Tibial artery (tissue), 4 donors: ENCODE results near the gene ADAMTS17.

ENCODE experiments used
- DNase-seq, 2 donors: peaks; one replicate each; pipeline ENCODE4 v3.0.0-alpha.2; 2019
- H3K27ac ChIP-seq, 2 donors: fragments of 200-600 bp; sonication (generic) in 1 of 2; 1 replicate in 1 of 2; 2 replicates in 1 of 2; pipeline ENCODE4 v1.5.1; 2018 to 2019; ENCODE audit warnings: mild to moderate bottlenecking in 1 of 2
- H3K27me3 ChIP-seq, 2 donors: fragments of 200-600 bp; sonication (generic) in 1 of 2; one replicate each; pipeline versions ENCODE4 v1.5.1 to v1.6.0; 2016 to 2019
- H3K36me3 ChIP-seq, 3 donors: fragments of 200-600 bp; sonication (generic) in 2 of 3; one replicate each; pipeline ENCODE4 v1.5.1; 2016 to 2019; ENCODE audit warnings: mild to moderate bottlenecking in 2 of 3
- H3K4me1 ChIP-seq, 4 donors: fragments of 200-600 bp; sonication (generic) in 2 of 4; 1 replicate in 3 of 4; 2 replicates in 1 of 4; pipeline ENCODE4 v1.5.1; 2016 to 2019
- H3K4me3 ChIP-seq, 2 donors: fragments of 200-600 bp; sonication (generic) in 1 of 2; 1 replicate in 1 of 2; 2 replicates in 1 of 2; pipeline ENCODE4 v1.5.1; 2018 to 2019; ENCODE audit warnings: mild to moderate bottlenecking in 2 of 2
- H3K9me3 ChIP-seq, 3 donors: fragments of 200-600 bp; sonication (generic) in 1 of 3; one replicate each; pipeline ENCODE4 v1.5.1; 2016 to 2019
- intact Hi-C: fragments of 100-400 bp; cut with DNase I; formaldehyde crosslinking; loops from one replicate; pipeline ENCODE4 v1.15.0; 2023; ENCODE audit warnings: low total_unique reads
- TF ChIP-seq, protein P1 (sequence below), 2 experiments: fragments of 200-600 bp in 1 of 2; fragments of 450-650 bp in 1 of 2; IDR thresholded peaks; one replicate each; pipeline ENCODE4 v1.5.1; 2017 to 2019; ENCODE audit warnings: antibody characterized with exemption in 2 of 2, mild to moderate bottlenecking in 1 of 2, moderate library complexity in 1 of 2

Gene ADAMTS17

DNA sequence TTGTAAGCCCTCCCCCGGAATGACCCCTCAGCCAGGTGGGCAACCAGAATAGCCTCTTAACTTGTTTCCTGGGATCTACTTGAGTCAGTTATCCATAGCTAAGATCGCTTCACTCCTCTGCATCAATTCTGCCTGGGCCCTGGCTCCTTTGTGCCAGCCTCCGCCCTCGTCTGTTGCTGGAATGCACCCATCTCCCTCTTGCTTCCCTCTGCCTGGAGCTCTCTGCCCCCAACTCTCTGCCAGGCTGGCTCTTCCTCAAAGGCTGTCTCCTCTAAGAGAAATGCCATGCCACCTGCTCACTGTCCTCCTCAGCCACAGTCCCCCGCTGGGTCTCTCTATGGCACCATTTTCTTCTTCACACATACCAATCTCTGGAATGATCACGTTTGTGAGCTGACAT, 240.8 kb downstream of the ADAMTS17 start:
- Histone ChIP-seq H3K27me3 (no peaks in the 10 kb centered on the region), H3K27ac (no peak overlapping the region), H3K9me3 (no peaks in the 10 kb centered on the region), H3K4me3 (no peak overlapping the region), H3K36me3 (no peaks in the 10 kb centered on the region), H3K4me1 (peaks cover 0 to 19% (median 4%) of the 10 kb centered on the region in 4 donors)
- intact Hi-C loops, result loop anchor here (10.0 kb wide), 1 partner anchor 46 kb away; no protein-coding TSS in a partner anchor
- TF ChIP-seq, protein P1, sequence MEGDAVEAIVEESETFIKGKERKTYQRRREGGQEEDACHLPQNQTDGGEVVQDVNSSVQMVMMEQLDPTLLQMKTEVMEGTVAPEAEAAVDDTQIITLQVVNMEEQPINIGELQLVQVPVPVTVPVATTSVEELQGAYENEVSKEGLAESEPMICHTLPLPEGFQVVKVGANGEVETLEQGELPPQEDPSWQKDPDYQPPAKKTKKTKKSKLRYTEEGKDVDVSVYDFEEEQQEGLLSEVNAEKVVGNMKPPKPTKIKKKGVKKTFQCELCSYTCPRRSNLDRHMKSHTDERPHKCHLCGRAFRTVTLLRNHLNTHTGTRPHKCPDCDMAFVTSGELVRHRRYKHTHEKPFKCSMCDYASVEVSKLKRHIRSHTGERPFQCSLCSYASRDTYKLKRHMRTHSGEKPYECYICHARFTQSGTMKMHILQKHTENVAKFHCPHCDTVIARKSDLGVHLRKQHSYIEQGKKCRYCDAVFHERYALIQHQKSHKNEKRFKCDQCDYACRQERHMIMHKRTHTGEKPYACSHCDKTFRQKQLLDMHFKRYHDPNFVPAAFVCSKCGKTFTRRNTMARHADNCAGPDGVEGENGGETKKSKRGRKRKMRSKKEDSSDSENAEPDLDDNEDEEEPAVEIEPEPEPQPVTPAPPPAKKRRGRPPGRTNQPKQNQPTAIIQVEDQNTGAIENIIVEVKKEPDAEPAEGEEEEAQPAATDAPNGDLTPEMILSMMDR (IDR thresholded peaks at IDR 0.05), result no peak
- DNase-seq, result no peak

DNA sequence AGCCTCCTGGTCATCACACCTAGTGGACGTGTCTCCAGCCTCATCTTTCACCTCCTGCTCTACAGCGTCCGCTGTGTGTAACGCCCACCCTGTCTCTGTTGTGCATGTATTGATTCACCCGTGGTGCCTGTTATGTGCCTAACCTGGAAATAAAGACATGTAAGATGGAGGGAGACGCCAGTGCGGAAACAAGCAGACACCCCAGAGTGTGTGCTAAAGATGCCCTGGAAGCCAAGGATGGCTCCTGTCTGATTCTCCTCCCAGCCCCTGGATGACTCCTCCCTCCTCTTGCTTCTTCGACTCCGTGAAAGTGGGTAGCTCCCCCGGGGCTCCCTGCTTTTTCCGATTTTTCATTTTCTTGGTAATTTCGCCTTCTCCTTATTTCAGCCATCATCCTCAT, 241.8 kb downstream of the ADAMTS17 start:
- H3K4me1 ChIP-seq, result peaks cover 0 to 19% (median 4%) of the 10 kb centered on the region in 4 donors
- H3K27me3 ChIP-seq, result no peaks in the 10 kb centered on the region
- DNase-seq, result no peak
- no peak overlapping the region for H3K4me3 ChIP-seq
- intact Hi-C loops, result loop anchor here (10.0 kb wide), 1 partner anchor 45 kb away; no protein-coding TSS in a partner anchor
- H3K27ac ChIP-seq, result no peak overlapping the region
- H3K9me3 ChIP-seq, result no peaks in the 10 kb centered on the region
- H3K36me3 ChIP-seq, result no peaks in the 10 kb centered on the region
- TF ChIP-seq, protein P1 (IDR thresholded peaks at IDR 0.05), result no peak

DNA sequence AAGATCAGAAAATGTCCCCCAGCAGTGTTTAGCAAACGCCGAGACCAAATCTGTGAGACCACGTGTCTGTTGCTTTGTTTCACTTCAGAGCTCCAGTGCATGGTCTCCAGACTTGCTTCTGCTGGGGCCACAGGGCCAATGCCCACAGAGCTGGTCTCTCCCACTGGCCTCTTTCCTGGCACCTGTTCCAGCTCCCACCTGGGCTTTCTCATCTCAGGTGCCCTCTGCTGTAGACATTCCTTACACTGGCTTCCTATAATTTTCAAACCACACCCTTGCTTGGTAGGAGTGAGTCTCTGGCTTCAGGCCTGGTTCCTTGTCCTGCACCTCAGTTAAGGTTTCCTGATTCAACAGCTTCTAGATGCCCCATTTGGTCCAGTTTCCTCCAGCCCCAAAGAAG, 243.1 kb downstream of the ADAMTS17 start:
- intact Hi-C loops, result no loop called here
- DNase-seq, result no peak
- TF ChIP-seq, protein P1 (IDR thresholded peaks at IDR 0.05), result no peak

DNA sequence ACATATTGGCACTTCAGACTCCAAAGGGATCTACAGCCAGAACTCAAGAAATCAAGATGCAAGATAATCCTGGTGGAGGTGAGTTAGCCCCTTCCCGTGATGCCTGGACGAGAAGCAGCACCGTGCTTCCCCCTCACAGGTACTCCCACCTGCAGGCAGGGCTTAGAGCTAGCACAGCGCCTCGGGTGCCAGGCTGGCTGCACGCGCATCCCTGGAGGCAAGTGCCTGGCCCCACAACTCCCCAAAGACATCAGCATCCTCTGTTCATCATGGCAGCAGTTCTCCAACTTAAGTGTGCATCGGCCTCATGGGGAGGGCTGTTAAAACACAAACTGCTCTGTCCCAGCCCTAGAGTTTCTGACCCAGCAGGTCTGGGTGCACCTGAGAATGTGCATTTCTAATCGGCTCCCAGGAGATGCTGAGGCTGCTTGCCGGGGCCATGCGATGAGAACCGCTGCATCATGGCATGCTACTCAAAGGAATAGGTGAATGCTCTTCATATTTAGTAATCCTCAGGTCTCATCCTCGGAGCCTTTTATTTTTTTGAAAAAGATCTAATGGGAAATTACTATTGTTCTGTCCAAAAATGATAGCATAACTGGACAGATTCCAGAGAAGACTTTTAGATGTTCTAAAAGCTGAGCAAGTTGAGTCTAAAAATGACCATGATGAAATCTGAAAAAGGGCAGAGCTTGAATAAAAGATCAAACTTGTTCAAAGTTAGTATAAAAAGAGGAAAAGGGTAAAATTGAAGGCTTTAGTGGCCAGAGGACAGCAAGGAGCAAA, 244.2 kb downstream of the ADAMTS17 start:
- intact Hi-C loops, result no loop called here
- no peak overlapping the region for H3K4me3 ChIP-seq
- no peak overlapping the region for H3K27ac ChIP-seq
- no peaks in the 10 kb centered on the region for H3K9me3 ChIP-seq
- no peaks in the 10 kb centered on the region for H3K36me3 ChIP-seq
- TF ChIP-seq, protein P1 (IDR thresholded peaks at IDR 0.05), result no peak
- H3K4me1 ChIP-seq, result peaks cover 0 to 17% (median 4%) of the 10 kb centered on the region in 4 donors
- no peak for DNase-seq
- no peaks in the 10 kb centered on the region for H3K27me3 ChIP-seq

More for the DNA sequence above, 243.1 kb downstream of the ADAMTS17 start:
- Histone ChIP-seq H3K27ac (no peak overlapping the region), H3K36me3 (no peaks in the 10 kb centered on the region), H3K27me3 (no peaks in the 10 kb centered on the region), H3K4me1 (peaks cover 0 to 19% (median 4%) of the 10 kb centered on the region in 4 donors), H3K4me3 (no peak overlapping the region), H3K9me3 (no peaks in the 10 kb centered on the region)

DNA sequence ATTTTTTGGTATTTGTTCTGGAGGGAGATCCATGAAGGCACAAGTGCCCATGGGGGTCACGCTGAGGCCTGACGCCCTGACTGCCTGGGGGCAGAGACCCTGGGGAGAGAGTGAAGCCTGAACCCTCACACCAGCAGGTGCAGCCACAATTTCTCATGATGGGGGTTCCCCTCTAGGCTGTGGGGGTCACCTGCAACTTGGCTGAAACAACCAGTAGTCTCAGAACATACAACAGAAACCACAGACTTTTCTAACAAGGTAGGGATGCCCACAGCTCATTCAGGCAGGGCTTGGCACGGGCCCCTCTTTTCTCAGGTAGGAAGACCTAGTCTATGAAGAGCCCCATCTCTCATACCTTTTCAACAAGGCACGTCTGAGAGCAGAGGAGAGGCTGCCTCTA, 245.1 kb downstream of the ADAMTS17 start:
- Histone ChIP-seq H3K4me3 (no peak overlapping the region), H3K4me1 (peaks cover 0 to 9% (median 2%) of the 10 kb centered on the region in 4 donors), H3K27me3 (no peaks in the 10 kb centered on the region), H3K9me3 (no peaks in the 10 kb centered on the region), H3K36me3 (no peaks in the 10 kb centered on the region), H3K27ac (no peak overlapping the region)
- TF ChIP-seq, protein P1 (IDR thresholded peaks at IDR 0.05), result no peak
- no peak for DNase-seq
- intact Hi-C loops, result no loop called here
